Activated T-cell treated with anti-CD3 and anti-CD28 coated beads for 48 hours (primary cell): ENCODE measurements around the gene FUZ.

Experiments used
- DNase-seq: peaks from one replicate; pipeline ENCODE4 v3.0.0-alpha.2; 2020; ENCODE audit warnings: low read depth

FUZ gene

GRCh38 chr19:49807058-49807903, 5.8 kb downstream of the FUZ start:
- DNase-seq, result no peak

- DNase-seq, result no peak
Observed at GRCh38 chr19:49806620-49806959, 6.5 kb downstream of the FUZ start.

GRCh38 chr19:49805822-49806619, 7.1 kb downstream of the FUZ start:
- DNase-seq, result no peak

- DNase-seq, result no peak
Observed at GRCh38 chr19:49803529-49803856, 9.6 kb downstream of the FUZ start.

- DNase-seq, result no peak
Observed at GRCh38 chr19:49802836-49803528, 10.1 kb downstream of the FUZ start.

DNA sequence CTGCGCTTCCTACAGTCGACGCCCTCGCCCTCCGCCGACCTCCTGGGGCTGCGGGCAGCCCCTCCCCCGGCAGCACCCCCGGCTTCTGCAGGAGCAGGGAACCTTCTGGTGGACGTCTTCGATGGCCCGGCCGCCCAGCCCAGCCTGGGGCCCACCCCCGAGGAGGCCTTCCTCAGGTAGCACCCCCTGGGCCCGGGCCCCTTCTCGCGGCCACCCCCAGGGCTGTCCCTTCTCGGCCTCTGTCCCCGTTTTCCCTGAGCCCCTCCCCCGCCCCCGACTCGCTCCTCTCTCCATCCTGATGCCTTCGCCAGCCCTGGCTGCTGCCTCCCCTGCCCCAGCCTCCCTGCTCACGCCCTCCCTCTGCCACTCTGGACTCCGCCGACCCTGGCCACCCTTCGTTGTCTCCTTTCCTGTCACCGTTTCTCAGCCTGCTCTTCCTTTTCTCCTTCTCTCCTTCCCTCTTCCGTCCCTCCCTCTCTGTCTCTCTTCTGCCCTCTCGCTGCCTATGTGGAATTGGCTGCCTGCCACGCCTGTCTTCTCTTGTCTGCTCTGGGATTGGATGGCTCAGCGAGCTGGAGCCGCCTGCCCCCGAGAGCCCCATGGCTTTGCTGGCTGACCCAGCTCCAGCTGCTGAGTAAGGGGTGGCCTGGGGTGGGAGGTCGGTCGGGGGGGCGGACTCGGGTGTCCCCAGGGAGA, 11.0 kb downstream of the FUZ start:
- no peak for DNase-seq

GRCh38 chr19:49801401-49801888, 11.6 kb downstream of the FUZ start:
- no peak for DNase-seq

GRCh38 chr19:49800771-49801170, 12.3 kb downstream of the FUZ start:
- no peak for DNase-seq

DNA sequence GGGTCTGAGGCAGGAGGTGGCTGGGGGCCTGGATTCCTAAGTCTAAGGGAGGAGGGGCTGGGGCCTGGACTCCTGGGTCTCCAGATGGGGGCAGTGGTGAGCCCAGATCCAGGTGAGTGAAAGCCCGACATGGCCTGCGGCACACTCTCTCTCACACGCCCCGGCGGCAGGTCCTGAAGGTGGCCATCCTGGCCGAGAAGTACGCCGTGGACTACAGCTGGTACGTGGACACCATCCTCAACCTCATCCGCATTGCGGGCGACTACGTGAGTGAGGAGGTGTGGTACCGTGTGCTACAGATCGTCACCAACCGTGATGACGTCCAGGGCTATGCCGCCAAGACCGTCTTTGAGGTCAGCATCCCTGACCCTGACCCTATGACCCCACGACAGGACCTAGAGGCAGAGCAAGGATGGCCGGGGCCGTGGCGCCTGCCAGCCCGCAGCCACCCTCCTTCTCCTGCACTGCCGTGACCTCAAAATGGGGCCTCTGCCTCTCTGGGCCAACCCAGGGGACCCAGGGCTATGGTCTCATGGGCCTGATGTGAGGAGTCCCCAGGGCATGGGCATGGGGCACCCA, 13.2 kb downstream of the FUZ start:
- DNase-seq, result no peak

DNA sequence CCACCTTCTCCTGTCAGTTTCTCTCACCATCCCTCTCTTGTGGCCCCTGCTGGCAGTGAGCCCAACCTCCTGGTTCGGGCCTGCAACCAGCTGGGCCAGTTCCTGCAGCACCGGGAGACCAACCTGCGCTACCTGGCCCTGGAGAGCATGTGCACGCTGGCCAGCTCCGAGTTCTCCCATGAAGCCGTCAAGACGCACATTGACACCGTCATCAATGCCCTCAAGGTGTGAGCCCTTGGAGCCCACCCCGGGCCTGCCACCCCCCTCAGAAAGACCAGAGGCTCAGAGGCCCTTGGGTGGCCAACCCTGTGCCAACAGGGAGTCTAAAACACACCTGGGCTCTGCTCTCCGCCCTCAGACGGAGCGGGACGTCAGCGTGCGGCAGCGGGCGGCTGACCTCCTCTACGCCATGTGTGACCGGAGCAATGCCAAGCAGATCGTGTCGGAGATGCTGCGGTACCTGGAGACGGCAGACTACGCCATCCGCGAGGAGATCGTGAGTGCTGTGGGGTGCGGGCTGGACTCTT, 13.8 kb downstream of the FUZ start:
- DNase-seq, result no peak

GRCh38 chr19:49798574-49798973, 14.5 kb downstream of the FUZ start:
- no peak for DNase-seq

GRCh38 chr19:49795615-49796014, 17.5 kb downstream of the FUZ start:
- DNase-seq, result no peak

DNA sequence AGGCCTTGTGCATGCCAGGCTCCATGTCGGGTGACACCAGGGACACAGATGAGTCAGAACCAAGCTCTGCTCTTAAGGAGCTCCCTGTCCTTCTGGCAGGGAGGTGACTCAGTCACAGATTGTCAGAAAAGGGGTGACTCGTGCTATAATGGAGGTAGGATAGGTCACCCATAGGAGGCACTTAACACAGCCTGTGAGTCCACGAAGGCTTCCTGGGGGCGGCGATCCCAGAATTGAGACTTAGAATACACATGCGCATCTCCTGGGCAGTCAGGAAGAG, 19.6 kb downstream of the FUZ start:
- no peak for DNase-seq

DNA sequence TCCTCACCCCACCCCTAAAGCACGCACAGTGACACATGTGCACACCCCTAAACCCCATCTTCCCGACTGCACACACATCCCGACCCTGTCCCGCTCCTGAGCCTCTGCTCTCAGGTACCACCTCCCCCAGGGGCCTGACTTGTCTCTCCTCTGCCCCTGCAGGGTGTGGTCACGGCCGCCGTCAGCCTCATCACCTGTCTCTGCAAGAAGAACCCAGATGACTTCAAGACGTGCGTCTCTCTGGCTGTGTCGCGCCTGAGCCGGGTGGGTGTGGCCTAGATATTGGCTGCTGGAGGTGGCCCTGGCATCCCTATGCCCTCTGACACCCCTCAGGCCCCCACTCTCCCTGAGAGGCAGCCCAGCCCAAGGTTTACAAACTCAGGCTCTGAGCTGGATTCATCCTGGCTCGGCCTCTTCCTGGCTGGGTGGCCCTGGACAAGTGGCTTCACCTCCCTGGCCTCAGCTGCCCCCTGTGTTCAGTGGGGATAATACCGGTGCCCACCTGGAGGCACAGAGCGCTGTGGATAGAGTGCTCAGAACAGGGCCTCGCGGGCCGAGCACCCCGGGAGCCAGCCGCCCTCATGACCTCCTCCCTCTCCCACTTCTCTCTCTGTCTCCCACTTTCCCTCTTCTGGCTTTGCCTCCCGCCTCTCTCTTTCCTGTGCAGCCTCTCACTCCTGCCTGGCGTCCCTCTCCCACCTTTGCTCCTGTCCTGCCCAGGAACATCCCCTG, 20.1 kb downstream of the FUZ start:
- DNase-seq, result no peak

GRCh38 chr19:49791776-49792445, 21.2 kb downstream of the FUZ start:
- DNase-seq, result no peak

DNA sequence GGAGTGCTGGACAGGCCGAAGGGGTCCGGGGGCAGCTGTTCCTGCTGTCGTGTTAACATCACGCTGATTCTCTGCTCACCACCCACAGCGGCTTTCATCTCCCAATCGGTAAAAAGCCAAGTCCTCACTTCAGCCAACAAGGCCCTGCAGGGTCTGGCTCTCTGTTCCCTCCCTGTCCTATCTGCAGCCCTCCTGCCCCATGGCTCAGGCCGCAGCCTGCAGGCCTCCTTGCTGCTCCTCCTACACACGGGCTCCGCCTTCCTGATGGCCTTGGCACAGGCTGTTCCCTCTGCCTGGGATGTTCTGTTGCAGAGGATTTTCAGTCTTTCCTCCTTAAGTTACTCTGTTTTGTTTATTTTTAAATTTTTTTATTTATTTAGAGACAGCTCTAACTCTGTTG, 22.2 kb downstream of the FUZ start:
- DNase-seq, result no peak

DNA sequence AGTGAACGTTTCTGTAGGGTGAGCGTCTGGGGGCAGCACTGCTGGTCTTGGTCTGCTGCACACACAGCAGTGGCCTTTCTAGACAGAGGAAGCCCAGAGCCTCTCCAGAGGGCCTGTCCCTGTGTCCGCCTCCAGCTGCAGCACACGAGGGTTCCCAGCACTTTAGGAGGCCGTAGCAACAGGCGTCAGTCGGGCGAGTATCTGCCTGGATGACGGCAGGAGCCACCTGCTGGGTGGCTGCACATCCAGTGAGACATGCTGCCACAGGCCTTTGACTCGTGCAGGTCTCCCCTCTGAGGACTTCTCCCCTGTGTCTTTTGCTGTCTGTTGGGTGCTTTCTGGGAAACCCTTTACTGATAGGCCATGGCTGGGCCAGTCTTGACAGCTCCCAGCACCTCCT, 24.2 kb downstream of the FUZ start:
- DNase-seq, result no peak

DNA sequence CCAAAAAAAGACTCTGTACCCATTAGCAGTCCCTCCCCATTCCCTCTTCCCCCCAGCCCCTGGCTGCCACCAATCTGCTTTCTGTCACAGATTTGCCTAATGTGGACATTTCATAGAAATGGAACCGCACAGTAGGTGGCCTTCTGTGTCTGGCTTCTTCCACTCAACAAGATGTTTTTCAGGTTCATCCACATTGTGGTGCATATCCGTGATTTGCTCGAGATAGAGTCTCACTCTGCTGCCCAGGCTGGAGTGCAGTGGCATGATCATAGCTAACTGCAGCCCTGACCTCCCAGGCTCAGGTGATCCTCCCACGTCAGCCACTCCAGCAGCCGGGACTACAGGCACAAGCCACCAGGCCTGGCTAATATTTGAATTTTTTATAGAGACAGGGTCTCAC, 25.3 kb downstream of the FUZ start:
- DNase-seq, result no peak

GRCh38 chr19:49786376-49786820, 26.7 kb downstream of the FUZ start:
- DNase-seq, result no peak

DNA sequence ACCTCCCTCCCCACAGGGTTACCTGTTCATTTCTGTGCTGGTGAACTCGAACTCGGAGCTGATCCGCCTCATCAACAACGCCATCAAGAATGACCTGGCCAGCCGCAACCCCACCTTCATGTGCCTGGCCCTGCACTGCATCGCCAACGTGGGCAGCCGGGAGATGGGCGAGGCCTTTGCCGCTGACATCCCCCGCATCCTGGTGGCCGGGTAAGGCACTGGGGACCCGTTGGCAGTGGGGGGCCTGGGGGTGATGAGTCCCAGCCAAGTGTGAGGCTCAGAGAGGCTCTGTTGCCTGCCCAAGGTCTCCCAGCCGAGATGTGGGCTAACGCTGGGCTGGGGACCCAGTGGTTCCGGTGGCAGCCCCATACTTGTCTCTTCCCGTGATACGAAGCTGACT, 30.6 kb downstream of the FUZ start:
- DNase-seq, result no peak

GRCh38 chr19:49781394-49781793, 31.7 kb downstream of the FUZ start:
- no peak for DNase-seq
